HepG2 (cell line): ENCODE results near the gene FAAP20. TPM values are rescaled to one million over a fixed set of nuclear protein-coding genes. Genes with fewer than 3 reads are reported as not detected.

Experiments used
- DPF2 ChIP-seq: sonication (generic); formaldehyde crosslinking; IDR thresholded peaks from 2 replicates; pipeline ENCODE4 v1.4.0; 2020; ENCODE audit warnings: mild to moderate bottlenecking, low read depth, missing genetic modification reagents, borderline replicate concordance
- KAT8 ChIP-seq: IDR thresholded peaks from 2 replicates; pipeline ENCODE4 v1.6.1; 2016; ENCODE audit warnings: missing genetic modification reagents, missing compliant biosample characterization
- MATR3 ChIP-seq: sonication (generic); formaldehyde crosslinking; IDR thresholded peaks from 2 replicates; pipeline ENCODE4 v1.4.0; 2020; ENCODE audit warnings: missing genetic modification reagents
- MIER3 ChIP-seq: IDR thresholded peaks from 2 replicates; pipeline ENCODE4 v1.6.1; 2016; ENCODE audit warnings: missing compliant biosample characterization, borderline replicate concordance
- MIXL1 ChIP-seq: IDR thresholded peaks from 2 replicates; pipeline ENCODE4 v1.6.1; 2016
- MXI1 ChIP-seq: IDR thresholded peaks from 3 replicates; pipeline ENCODE4 v1.6.1; 2012; ENCODE audit warnings: low read depth, low read length, inconsistent platforms, borderline replicate concordance
- NCOA1 ChIP-seq: sonication (generic); formaldehyde crosslinking; IDR thresholded peaks from 2 replicates; pipeline ENCODE4 v1.9.0; 2021; ENCODE audit warnings: missing genetic modification reagents
- POLR2A ChIP-seq, 2 experiments: IDR thresholded peaks; 2 replicates each; pipeline ENCODE4 v1.6.1; 2011; ENCODE audit warnings: low read depth in 2 of 2, low read length in 2 of 2, mild to moderate bottlenecking in 1 of 2, moderate library complexity in 1 of 2; ENCODE audit not compliant: insufficient read depth in 1 of 2
- RFX3 ChIP-seq: IDR thresholded peaks from 2 replicates; pipeline ENCODE4 v1.6.1; 2016; ENCODE audit warnings: missing biosample characterization, missing genetic modification reagents
- TAF1 ChIP-seq: sonication (generic); formaldehyde crosslinking; IDR thresholded peaks from 2 replicates; pipeline ENCODE4 v1.4.0; 2020; ENCODE audit warnings: missing genetic modification reagents
- WIZ ChIP-seq: sonication (generic); formaldehyde crosslinking; IDR thresholded peaks from 2 replicates; pipeline ENCODE4 v1.5.1; 2020; ENCODE audit warnings: mild to moderate bottlenecking, missing genetic modification reagents
- ZC3H4 ChIP-seq: sonication (generic); formaldehyde crosslinking; IDR thresholded peaks from 2 replicates; pipeline ENCODE4 v1.4.0; 2020; ENCODE audit warnings: missing genetic modification reagents, borderline replicate concordance
- ZFP62 ChIP-seq: sonication (generic); formaldehyde crosslinking; IDR thresholded peaks from 2 replicates; pipeline ENCODE4 v1.4.0; 2020; ENCODE audit warnings: missing genetic modification reagents
- ZNF383 ChIP-seq: sonication (generic); formaldehyde crosslinking; IDR thresholded peaks from 2 replicates; pipeline ENCODE4 v1.4.0; 2020; ENCODE audit warnings: missing genetic modification reagents, mild to moderate bottlenecking, borderline replicate concordance
- ZNF569 ChIP-seq: sonication (generic); formaldehyde crosslinking; IDR thresholded peaks from 2 replicates; pipeline ENCODE4 v1.5.0; 2020; ENCODE audit warnings: mild to moderate bottlenecking, missing genetic modification reagents, moderate library complexity, borderline replicate concordance
- ZNF788 ChIP-seq: sonication (generic); formaldehyde crosslinking; IDR thresholded peaks from 2 replicates; pipeline ENCODE4 v1.5.0; 2020; ENCODE audit warnings: mild to moderate bottlenecking, missing genetic modification reagents, borderline replicate concordance
- polyA plus RNA-seq, 8 experiments: library from polyadenylated mRNA; depleted of rRNA in 3 of 8; stranded (reverse) in 7 of 8; unstranded in 1 of 8; fragments of >200 nt; fragmentation: Illumina TruSeq in 4 of 8; extraction: Trizol in 4 of 8; gene quantifications; 2 replicates each; pipeline versions ENCODE4 v1.2.1 to v1.2.3, GENCODE V29; 2011 to 2016; ENCODE audit warnings: low read depth in 4 of 8, missing spikeins in 1 of 8, mixed read lengths in 1 of 8; ENCODE audit not compliant: insufficient read depth in 1 of 8
- total RNA-seq, 5 experiments: library from RNA; depleted of rRNA; stranded (reverse); fragments of >200 nt; fragmentation: Illumina TruSeq; extraction: Trizol; gene quantifications; 2 replicates each; pipeline ENCODE4 v1.2.3, GENCODE V29; 2016; ENCODE audit warnings: low read depth in 1 of 5
- TF ChIP-seq, protein P1 (sequence below): sonication (generic); formaldehyde crosslinking; IDR thresholded peaks from 2 replicates; pipeline ENCODE4 v1.4.0; 2020; ENCODE audit warnings: missing genetic modification reagents, borderline replicate concordance
- TF ChIP-seq, protein P2 (sequence below): sonication (generic); formaldehyde crosslinking; IDR thresholded peaks from 2 replicates; pipeline ENCODE4 v1.8.1; 2022; ENCODE audit warnings: mild to moderate bottlenecking, missing genetic modification reagents
- TF ChIP-seq, protein P3 (sequence below): IDR thresholded peaks from 2 replicates; pipeline ENCODE4 v1.6.1; 2012; ENCODE audit warnings: low read length, improper control_type of control experiment
- TF ChIP-seq, protein P4 (sequence below): sonication (generic); formaldehyde crosslinking; IDR thresholded peaks from 2 replicates; pipeline ENCODE4 v1.8.0; 2022; ENCODE audit warnings: mild to moderate bottlenecking, missing genetic modification reagents, moderate library complexity

Gene FAAP20
- total and polyA plus RNA-seq, 2 of the 13 experiments (the other 11 are each of a cell fraction or from before 2014, with no cell fraction given): 9.6 to 10.8 TPM

DNA sequence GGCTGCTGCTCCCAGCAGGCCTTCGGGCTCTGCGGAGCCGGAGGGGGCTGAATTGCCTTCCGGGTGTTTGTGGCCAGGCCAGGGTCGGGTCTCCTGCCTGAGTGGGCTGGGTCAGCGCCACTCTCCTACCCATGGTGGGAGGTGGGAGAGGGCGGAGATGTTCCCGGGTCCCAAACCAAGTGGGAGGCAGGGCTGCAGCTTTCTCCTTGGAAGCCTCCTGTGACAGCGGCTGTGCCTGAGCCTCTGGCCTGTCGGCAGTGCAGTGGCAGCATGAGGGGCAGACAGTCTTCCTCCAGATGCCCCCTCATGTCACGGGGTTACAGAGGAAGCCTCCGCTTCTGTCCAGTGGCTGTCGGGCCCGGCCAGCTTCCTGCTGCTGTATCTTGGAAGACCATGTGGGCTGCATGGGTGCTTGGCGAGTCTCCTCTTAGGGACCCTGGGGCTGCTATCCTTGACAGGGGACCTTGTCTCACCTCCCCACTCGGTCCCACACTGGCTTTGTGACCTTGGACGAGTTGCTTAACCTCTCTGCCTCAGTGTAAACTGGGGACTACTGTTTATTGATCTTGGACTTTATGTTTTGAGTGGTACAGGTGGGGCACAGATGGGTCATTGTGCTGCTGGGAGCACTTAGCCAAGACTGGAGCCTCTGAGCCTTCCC is 37.8 kb upstream of the FAAP20 start (continued):
- TF ChIP-seq, protein P1, sequence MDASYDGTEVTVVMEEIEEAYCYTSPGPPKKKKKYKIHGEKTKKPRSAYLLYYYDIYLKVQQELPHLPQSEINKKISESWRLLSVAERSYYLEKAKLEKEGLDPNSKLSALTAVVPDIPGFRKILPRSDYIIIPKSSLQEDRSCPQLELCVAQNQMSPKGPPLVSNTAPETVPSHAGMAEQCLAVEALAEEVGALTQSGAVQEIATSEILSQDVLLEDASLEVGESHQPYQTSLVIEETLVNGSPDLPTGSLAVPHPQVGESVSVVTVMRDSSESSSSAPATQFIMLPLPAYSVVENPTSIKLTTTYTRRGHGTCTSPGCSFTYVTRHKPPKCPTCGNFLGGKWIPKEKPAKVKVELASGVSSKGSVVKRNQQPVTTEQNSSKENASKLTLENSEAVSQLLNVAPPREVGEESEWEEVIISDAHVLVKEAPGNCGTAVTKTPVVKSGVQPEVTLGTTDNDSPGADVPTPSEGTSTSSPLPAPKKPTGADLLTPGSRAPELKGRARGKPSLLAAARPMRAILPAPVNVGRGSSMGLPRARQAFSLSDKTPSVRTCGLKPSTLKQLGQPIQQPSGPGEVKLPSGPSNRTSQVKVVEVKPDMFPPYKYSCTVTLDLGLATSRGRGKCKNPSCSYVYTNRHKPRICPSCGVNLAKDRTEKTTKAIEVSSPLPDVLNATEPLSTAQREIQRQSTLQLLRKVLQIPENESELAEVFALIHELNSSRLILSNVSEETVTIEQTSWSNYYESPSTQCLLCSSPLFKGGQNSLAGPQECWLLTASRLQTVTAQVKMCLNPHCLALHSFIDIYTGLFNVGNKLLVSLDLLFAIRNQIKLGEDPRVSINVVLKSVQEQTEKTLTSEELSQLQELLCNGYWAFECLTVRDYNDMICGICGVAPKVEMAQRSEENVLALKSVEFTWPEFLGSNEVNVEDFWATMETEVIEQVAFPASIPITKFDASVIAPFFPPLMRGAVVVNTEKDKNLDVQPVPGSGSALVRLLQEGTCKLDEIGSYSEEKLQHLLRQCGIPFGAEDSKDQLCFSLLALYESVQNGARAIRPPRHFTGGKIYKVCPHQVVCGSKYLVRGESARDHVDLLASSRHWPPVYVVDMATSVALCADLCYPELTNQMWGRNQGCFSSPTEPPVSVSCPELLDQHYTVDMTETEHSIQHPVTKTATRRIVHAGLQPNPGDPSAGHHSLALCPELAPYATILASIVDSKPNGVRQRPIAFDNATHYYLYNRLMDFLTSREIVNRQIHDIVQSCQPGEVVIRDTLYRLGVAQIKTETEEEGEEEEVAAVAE (CRISPR knock-in tag): peak; percentile 76; the same call in 1 of the 2 replicates
- TF ChIP-seq POLR2A (IDR thresholded peaks at IDR 0.05; ENCODE audit: insufficient read depth in 1 of 2, low read depth in 2 of 2, low read length in 2 of 2): peak in 1 of 2 experiments; percentile 58; a peak in 1 of 4 replicates
- 0 out of 2 replicates have a peak, but pooled peaks have one; percentile 21 for TF ChIP-seq ZNF569 (CRISPR knock-in tag)
- no peak for TF ChIP-seq MATR3 (CRISPR knock-in tag)
- TF ChIP-seq ZFP62 (CRISPR knock-in tag): no peak
- TF ChIP-seq, protein P2, sequence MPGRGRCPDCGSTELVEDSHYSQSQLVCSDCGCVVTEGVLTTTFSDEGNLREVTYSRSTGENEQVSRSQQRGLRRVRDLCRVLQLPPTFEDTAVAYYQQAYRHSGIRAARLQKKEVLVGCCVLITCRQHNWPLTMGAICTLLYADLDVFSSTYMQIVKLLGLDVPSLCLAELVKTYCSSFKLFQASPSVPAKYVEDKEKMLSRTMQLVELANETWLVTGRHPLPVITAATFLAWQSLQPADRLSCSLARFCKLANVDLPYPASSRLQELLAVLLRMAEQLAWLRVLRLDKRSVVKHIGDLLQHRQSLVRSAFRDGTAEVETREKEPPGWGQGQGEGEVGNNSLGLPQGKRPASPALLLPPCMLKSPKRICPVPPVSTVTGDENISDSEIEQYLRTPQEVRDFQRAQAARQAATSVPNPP (CRISPR knock-in tag): no peak
- no peak for TF ChIP-seq WIZ (CRISPR knock-in tag)
- TF ChIP-seq DPF2 (CRISPR knock-in tag): peak; percentile 92
- no peak for TF ChIP-seq ZC3H4 (CRISPR knock-in tag)
- TF ChIP-seq MIXL1: 0 out of 2 replicates have a peak, but pooled peaks have one; percentile 36
- TF ChIP-seq RFX3 (CRISPR knock-in tag): no peak
- 0 out of 2 replicates have a peak, but pooled peaks have one; percentile 78 for TF ChIP-seq ZNF383 (CRISPR knock-in tag)
- TF ChIP-seq KAT8 (CRISPR knock-in tag): peak; percentile 45; the same call in 1 of the 2 replicates
- TF ChIP-seq, protein P3, sequence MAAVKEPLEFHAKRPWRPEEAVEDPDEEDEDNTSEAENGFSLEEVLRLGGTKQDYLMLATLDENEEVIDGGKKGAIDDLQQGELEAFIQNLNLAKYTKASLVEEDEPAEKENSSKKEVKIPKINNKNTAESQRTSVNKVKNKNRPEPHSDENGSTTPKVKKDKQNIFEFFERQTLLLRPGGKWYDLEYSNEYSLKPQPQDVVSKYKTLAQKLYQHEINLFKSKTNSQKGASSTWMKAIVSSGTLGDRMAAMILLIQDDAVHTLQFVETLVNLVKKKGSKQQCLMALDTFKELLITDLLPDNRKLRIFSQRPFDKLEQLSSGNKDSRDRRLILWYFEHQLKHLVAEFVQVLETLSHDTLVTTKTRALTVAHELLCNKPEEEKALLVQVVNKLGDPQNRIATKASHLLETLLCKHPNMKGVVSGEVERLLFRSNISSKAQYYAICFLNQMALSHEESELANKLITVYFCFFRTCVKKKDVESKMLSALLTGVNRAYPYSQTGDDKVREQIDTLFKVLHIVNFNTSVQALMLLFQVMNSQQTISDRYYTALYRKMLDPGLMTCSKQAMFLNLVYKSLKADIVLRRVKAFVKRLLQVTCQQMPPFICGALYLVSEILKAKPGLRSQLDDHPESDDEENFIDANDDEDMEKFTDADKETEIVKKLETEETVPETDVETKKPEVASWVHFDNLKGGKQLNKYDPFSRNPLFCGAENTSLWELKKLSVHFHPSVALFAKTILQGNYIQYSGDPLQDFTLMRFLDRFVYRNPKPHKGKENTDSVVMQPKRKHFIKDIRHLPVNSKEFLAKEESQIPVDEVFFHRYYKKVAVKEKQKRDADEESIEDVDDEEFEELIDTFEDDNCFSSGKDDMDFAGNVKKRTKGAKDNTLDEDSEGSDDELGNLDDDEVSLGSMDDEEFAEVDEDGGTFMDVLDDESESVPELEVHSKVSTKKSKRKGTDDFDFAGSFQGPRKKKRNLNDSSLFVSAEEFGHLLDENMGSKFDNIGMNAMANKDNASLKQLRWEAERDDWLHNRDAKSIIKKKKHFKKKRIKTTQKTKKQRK: no peak
- TF ChIP-seq, protein P4, sequence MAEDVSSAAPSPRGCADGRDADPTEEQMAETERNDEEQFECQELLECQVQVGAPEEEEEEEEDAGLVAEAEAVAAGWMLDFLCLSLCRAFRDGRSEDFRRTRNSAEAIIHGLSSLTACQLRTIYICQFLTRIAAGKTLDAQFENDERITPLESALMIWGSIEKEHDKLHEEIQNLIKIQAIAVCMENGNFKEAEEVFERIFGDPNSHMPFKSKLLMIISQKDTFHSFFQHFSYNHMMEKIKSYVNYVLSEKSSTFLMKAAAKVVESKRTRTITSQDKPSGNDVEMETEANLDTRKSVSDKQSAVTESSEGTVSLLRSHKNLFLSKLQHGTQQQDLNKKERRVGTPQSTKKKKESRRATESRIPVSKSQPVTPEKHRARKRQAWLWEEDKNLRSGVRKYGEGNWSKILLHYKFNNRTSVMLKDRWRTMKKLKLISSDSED: no peak
- 0 out of 2 replicates have a peak, but pooled peaks have one; percentile 11 for TF ChIP-seq NCOA1 (CRISPR knock-in tag)
- peak; percentile 46; the same call in 1 of the 3 replicates for TF ChIP-seq MXI1
- no peak; the same call in 1 of the 2 replicates for TF ChIP-seq TAF1 (CRISPR knock-in tag)
- peak; percentile 79; the same call in 1 of the 2 replicates for TF ChIP-seq MIER3 (CRISPR knock-in tag)
- TF ChIP-seq ZNF788 (CRISPR knock-in tag): peak; percentile 77; the same call in 1 of the 2 replicates
